ENCODE measurements around the gene PCDHGA4.
"Not testable (repeated sequence)": the region's sequence is repeated elsewhere in the genome, so short reads cannot be mapped to it uniquely, and the experiment has no call there.

PCDHGA4 gene

DNA sequence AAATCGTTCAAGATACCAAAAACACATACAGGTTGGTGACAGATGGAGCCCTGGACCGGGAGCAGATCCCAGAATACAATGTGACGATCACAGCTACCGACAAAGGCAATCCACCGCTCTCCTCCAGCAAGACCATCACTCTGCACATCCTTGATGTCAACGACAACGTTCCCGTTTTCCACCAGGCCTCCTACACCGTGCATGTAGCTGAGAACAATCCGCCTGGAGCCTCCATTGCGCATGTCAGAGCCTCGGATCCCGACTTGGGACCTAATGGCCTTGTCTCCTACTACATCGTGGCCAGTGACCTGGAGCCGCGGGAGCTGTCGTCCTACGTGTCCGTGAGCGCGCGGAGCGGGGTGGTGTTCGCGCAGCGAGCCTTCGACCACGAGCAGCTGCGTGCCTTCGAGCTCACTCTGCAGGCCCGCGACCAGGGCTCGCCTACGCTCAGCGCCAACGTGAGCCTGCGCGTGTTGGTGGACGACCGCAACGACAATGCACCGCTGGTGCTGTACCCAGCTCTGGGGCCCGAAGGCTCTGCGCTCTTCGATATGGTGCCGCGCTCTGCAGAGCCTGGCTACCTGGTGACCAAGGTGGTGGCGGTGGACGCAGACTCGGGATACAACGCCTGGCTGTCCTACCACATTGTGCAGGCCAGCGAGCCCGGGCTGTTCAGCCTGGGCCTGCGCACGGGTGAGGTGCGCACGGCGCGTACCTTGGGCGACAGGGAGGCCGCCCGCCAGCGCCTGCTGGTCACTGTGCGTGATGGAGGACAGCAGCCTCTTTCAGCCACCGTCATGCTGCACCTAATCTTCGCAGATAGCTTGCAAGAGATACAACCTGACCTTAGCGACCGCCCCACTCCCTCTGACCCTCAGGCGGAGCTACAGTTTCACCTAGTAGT is 17.0 kb downstream of the PCDHGA4 start:
- TF ChIP-seq TAF1 (IDR thresholded peaks at IDR 0.05; ENCODE audit: borderline replicate concordance, low read depth, low read length) (no peak), POLR2AphosphoS5 (IDR thresholded peaks at IDR 0.05; ENCODE audit: low read depth, low read length) (no peak), POLR2A (IDR thresholded peaks at IDR 0.05; ENCODE audit: low read depth, low read length) (no peak)
- DNase-seq (ENCODE audit: insufficient read length): no peak
- FAIRE-seq: no peak

DNA sequence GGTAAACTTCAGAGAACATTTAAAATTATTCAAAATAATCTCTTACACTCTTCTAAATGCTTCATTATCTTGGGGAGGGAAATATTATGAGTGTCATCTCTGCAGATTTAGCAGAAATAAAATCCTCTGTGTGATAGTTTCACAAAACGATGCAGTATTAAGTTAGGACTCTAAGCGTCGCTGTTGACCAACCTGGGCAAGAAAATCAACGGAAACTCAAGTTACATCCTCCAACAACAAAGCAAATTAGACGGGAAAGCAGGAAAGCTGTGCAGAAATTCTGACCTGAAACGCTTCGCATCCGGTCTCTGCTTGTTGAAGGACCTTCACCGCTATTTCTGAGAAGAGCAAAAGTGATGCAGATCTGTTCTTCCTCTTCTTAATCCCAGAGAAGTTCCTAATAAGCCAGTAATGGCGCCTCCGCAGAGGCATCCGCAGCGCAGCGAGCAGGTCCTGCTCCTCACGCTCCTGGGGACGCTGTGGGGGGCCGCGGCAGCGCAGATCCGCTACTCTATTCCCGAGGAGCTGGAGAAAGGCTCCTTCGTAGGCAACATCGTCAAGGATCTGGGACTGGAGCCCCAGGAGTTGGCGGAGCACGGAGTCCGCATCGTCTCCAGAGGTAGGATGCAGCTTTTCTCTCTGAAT is 19.0 kb downstream of the PCDHGA4 start, which contains the start of gene PCDHGA6:
Gene PCDHGA6 (plus strand): TSS at position 219 of the 645 bp plus-strand sequence. CDS start 193 bp downstream, at position 412.
- DNase-seq (ENCODE audit: insufficient read length): no peak

DNA sequence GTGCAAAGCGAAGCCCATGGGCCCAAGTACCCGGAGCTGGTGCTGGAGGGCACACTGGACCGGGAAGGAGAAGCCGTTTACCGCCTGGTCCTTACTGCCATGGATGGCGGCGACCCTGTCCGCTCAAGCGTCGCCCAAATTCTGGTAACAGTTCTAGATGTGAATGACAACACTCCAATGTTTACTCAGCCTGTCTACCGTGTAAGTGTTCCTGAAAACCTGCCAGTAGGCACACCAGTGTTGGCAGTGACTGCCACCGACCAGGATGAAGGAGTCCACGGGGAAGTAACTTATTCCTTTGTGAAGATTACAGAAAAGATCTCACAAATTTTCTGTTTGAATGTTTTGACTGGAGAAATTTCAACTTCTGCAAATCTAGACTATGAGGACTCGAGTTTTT is 19.8 kb downstream of the PCDHGA4 start:
- FAIRE-seq (no peak), DNase-seq (ENCODE audit: insufficient read length) (no peak)
- TF ChIP-seq TAF1 (IDR thresholded peaks at IDR 0.05; ENCODE audit: borderline replicate concordance, low read depth, low read length) (no peak), POLR2A (IDR thresholded peaks at IDR 0.05; ENCODE audit: low read depth, low read length) (no peak), POLR2AphosphoS5 (IDR thresholded peaks at IDR 0.05; ENCODE audit: low read depth, low read length) (no peak)

More for the DNA sequence above, 19.0 kb downstream of the PCDHGA4 start, which contains the start of gene PCDHGA6:
- FAIRE-seq: no peak
- TF ChIP-seq POLR2AphosphoS5 (IDR thresholded peaks at IDR 0.05; ENCODE audit: low read depth, low read length): no peak

- not testable (repeated sequence) for FAIRE-seq
Observed at GRCh38 chr5:141375444-141376155, 20.8 kb downstream of the PCDHGA4 start.

DNA sequence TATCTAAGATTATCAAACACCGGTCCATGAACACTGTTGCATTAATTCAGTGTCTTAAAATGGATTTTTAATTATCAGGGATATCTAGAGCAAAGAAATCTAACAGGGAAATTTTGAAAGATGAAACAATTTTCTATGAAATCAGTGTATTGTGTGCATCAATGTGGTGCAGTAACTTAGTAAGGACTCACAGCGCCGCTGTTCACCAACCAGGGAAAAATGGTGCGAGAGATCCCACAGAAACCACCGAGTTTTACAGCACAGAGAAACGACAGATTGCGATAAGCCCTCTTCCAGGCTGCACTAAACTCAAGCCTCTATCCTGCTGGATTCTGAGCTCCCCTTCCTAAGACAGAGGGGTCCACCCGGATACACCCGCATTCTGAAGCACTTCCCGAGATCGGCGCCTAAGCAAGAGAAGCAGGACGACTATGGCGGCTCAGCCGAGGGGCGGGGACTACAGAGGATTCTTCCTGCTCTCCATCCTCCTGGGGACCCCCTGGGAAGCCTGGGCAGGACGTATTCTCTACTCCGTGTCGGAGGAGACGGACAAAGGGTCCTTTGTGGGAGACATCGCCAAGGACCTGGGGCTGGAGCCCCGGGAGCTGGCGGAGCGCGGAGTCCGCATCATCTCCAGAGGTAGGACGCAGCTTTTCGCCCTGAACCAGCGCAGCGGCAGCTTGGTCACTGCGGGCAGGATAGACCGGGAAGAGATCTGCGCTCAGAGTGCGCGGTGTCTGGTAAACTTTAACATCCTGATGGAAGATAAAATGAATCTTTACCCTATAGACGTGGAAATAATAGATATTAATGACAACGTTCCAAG is 27.9 kb downstream of the PCDHGA4 start, which contains the start of gene PCDHGA7:
Gene PCDHGA7 (plus strand): TSS at position 274 of the 826 bp plus-strand sequence. CDS start 158 bp downstream, at position 432.
- no peak for FAIRE-seq
- no peak for DNase-seq (ENCODE audit: insufficient read length)
- TF ChIP-seq POLR2AphosphoS5 (IDR thresholded peaks at IDR 0.05; ENCODE audit: low read depth, low read length): no peak
- TF ChIP-seq TAF1 (IDR thresholded peaks at IDR 0.05; ENCODE audit: borderline replicate concordance, low read depth, low read length): no peak
- TF ChIP-seq POLR2A (IDR thresholded peaks at IDR 0.05; ENCODE audit: low read depth, low read length): no peak

More at GRCh38 chr5:141375444-141376155, 20.8 kb downstream of the PCDHGA4 start:
- DNase-seq (ENCODE audit: insufficient read length): not testable (repeated sequence)

DNA sequence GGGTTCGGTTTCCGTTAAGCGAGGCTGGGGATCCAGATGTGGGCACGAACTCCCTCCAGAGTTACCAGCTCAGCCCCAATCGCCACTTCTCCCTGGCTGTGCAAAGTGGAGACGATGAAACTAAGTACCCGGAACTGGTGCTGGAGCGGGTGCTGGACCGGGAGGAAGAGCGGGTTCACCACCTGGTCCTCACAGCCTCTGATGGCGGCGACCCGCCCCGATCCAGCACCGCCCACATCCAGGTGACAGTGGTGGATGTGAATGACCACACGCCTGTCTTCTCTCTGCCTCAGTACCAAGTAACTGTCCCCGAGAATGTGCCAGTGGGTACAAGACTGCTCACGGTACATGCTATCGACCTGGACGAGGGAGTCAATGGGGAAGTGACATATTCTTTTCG is 28.5 kb downstream of the PCDHGA4 start:
- TF ChIP-seq TAF1 (IDR thresholded peaks at IDR 0.05; ENCODE audit: borderline replicate concordance, low read depth, low read length): no peak
- TF ChIP-seq POLR2A (IDR thresholded peaks at IDR 0.05; ENCODE audit: low read depth, low read length): no peak
- TF ChIP-seq POLR2AphosphoS5 (IDR thresholded peaks at IDR 0.05; ENCODE audit: low read depth, low read length): no peak
- DNase-seq (ENCODE audit: insufficient read length) (no peak), FAIRE-seq (no peak)

DNA sequence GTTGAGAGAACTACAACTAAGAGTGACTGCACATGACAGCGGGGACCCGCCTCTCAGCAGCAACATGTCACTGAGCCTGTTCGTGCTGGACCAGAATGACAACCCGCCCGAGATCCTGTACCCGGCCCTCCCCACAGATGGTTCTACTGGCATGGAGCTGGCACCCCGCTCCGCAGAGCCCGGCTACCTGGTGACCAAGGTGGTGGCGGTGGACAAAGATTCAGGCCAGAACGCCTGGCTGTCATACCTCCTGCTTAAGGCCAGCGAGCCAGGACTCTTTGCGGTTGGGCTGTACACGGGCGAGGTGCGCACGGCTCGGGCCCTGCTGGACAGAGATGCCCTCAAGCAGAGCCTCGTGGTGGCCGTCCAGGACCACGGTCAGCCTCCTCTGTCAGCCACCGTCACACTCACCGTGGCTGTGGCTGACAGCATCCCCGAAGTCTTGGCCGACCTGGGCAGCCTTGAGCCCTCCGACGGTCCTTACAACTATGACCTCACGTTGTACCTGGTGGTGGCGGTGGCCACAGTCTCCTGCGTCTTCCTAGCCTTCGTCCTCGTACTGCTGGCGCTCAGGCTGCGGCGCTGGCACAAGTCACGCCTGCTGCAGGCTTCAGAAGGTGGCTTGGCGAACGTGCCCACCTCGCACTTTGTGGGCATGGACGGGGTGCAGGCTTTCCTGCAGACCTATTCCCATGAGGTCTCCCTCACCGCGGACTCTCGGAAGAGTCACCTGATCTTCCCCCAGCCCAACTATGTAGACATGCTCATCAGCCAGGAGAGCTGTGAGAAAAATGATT is 29.8 kb downstream of the PCDHGA4 start:
- DNase-seq (ENCODE audit: insufficient read length) (no peak), FAIRE-seq (no peak)
- TF ChIP-seq POLR2A (IDR thresholded peaks at IDR 0.05; ENCODE audit: low read depth, low read length): no peak
- no peak for TF ChIP-seq POLR2AphosphoS5 (IDR thresholded peaks at IDR 0.05; ENCODE audit: low read depth, low read length)
- TF ChIP-seq TAF1 (IDR thresholded peaks at IDR 0.05; ENCODE audit: borderline replicate concordance, low read depth, low read length): no peak

DNA sequence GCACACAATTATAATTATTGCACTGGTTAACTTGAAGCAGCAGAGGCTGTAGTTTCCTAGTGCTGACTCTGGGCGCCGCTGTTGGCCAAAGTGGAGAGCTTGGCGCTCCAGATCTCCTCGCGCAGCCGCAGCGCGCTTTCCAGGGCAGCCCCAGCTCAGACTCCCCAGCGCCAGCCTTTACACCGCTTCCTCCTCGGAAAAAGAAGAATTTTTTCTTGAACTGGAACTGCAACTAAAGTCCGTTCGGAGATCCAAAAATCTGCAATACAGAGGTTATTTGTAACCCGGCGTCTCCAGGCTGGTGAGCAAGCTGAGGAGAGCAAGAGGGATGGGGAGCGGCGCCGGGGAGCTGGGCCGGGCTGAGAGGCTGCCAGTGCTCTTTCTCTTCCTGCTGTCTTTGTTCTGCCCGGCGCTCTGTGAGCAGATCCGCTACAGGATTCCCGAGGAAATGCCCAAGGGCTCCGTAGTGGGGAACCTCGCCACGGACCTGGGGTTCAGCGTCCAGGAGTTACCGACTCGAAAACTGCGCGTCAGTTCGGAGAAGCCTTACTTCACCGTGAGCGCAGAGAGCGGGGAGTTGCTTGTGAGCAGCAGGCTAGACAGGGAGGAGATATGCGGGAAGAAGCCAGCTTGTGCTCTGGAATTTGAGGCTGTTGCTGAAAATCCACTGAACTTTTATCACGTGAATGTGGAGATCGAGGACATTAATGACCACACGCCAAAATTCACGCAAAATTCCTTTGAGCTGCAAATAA is 32.9 kb downstream of the PCDHGA4 start, which contains the start of gene PCDHGB4:
Gene PCDHGB4 (plus strand): TSS at position 142 of the 755 bp plus-strand sequence. CDS start 187 bp downstream, at position 329.
- peak; percentile 82 for FAIRE-seq
- not testable (repeated sequence) for DNase-seq (ENCODE audit: insufficient read length)

GRCh38 chr5:141388661-141389060 is 33.8 kb downstream of the PCDHGA4 start:
- FAIRE-seq (no peak), DNase-seq (ENCODE audit: insufficient read length) (no peak)
- TF ChIP-seq POLR2A (IDR thresholded peaks at IDR 0.05; ENCODE audit: low read depth, low read length) (no peak), POLR2AphosphoS5 (IDR thresholded peaks at IDR 0.05; ENCODE audit: low read depth, low read length) (no peak), TAF1 (IDR thresholded peaks at IDR 0.05; ENCODE audit: borderline replicate concordance, low read depth, low read length) (no peak)

Data from GM12892 (cell line).